Measurements from ENCODE around the gene TMEM62. TPM values are rescaled to one million over a fixed set of nuclear protein-coding genes. Genes with fewer than 3 reads are reported as not detected.

Gene TMEM62
- total RNA-seq, 4 donors from 2014 or later = 21.5 to 32.0 (median 25.4) TPM

DNA sequence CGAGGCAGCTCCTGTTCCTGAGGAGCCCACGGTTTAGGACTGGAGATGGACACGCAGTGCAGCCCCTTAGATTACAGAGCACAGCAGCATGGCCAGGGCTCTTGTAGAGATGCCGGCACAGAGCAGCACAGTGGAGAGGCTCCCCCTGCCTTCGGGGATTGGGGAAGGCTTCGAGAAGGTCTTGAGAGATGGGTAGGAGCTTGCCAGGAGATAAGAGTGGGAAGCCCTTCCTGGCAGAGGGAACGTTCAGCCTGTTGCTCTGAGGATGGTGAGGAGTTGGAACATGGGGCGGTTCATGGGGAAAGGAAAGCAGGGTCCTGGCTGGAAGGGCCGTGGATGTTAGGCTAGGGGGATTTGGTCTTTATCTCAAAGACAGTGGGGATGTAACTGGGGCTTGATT is 77.4 kb downstream of the TMEM62 start:
- no peak for TF ChIP-seq POLR2A (IDR thresholded peaks at IDR 0.05; ENCODE audit: low read depth)
- TF ChIP-seq POLR2AphosphoS5 (IDR thresholded peaks at IDR 0.05) = no peak
- TF ChIP-seq EP300 (IDR thresholded peaks at IDR 0.05) = no peak
- TF ChIP-seq, protein P1, sequence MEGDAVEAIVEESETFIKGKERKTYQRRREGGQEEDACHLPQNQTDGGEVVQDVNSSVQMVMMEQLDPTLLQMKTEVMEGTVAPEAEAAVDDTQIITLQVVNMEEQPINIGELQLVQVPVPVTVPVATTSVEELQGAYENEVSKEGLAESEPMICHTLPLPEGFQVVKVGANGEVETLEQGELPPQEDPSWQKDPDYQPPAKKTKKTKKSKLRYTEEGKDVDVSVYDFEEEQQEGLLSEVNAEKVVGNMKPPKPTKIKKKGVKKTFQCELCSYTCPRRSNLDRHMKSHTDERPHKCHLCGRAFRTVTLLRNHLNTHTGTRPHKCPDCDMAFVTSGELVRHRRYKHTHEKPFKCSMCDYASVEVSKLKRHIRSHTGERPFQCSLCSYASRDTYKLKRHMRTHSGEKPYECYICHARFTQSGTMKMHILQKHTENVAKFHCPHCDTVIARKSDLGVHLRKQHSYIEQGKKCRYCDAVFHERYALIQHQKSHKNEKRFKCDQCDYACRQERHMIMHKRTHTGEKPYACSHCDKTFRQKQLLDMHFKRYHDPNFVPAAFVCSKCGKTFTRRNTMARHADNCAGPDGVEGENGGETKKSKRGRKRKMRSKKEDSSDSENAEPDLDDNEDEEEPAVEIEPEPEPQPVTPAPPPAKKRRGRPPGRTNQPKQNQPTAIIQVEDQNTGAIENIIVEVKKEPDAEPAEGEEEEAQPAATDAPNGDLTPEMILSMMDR (IDR thresholded peaks at IDR 0.05) = no peak
- Histone ChIP-seq H3K27me3 (peaks cover 0 to 32% (median 0%) of the 10 kb centered on the region in 4 donors), H3K9me3 (no peaks in the 10 kb centered on the region), H3K36me3 (no peaks in the 10 kb centered on the region), H3K4me1 (no peaks in the 10 kb centered on the region), H3K4me3 (no peak overlapping the region), H3K27ac (replicated peaks in 1 of 4) (no peak overlapping the region)
- peak; percentile 83 for DNase-seq (ENCODE audit: extremely low spot score)
- WGBS = 85% methylated on average over 8 of the region's 9 CpGs
- intact Hi-C loops (cut with DNase I) = no loop called here

DNA sequence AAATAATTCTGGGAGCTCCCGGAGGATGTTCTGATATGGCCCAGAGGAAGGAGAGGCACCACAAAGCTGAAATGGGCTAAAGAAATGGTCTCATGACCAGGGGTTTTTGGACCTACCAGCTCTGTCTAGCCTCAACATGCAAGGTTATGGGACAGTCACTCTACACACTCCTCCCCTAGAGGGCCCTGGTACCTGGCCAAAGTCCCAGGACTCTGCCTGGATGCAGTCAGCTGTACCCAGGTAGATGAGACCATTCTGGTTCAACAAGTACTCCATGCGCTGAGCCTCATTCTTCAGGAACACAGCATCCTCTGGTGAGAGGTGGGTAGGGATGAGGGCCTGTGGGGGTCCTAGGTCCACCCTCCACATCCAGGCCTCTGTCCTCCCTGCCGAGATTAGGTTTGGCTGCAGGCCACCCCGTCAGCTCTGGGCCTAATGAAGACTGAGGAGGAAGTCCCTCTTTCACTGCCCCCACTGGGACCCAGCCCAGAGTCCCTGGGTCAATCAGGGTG is 77.9 kb downstream of the TMEM62 start:
- Histone ChIP-seq H3K36me3 (no peaks in the 10 kb centered on the region), H3K9me3 (no peaks in the 10 kb centered on the region), H3K27me3 (peaks cover 0 to 32% (median 0%) of the 10 kb centered on the region in 4 donors), H3K27ac (replicated peaks in 1 of 4) (no peak overlapping the region), H3K4me1 (no peaks in the 10 kb centered on the region), H3K4me3 (no peak overlapping the region)
- TF ChIP-seq POLR2AphosphoS5 (IDR thresholded peaks at IDR 0.05) = no peak
- TF ChIP-seq EP300 (IDR thresholded peaks at IDR 0.05) = no peak
- TF ChIP-seq, protein P1 (IDR thresholded peaks at IDR 0.05) = no peak
- TF ChIP-seq POLR2A (IDR thresholded peaks at IDR 0.05; ENCODE audit: low read depth) = no peak
- DNase-seq (ENCODE audit: extremely low spot score) = no peak
- intact Hi-C loops (cut with DNase I) = no loop called here
- WGBS = 54% methylated on average over 3 of the region's 4 CpGs

DNA sequence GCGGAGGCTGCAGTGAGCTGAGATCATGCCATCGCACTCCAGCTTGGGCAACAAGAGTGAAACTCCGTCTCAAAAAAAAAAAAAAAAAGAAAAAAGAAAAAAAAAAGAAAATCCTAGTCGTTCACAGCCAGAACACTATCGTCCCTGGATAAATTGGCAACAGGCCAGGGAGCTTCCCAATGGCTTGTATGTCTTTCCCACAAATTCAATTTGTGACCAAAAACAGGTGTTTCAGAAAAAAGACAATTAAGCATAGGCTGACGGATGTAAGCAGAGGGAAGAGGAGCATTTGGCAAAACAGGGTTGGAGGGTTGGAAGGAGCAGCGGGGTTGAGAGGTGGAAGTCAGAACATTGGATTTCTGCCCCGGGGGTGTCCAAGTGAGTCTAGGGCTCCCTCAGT is 78.9 kb downstream of the TMEM62 start:
- H3K4me3 ChIP-seq = no peak overlapping the region
- no peaks in the 10 kb centered on the region for H3K36me3 ChIP-seq
- no peak overlapping the region for H3K27ac ChIP-seq (replicated peaks in 1 of 4)
- intact Hi-C loops (cut with DNase I) = no loop called here
- H3K27me3 ChIP-seq = peaks cover 0 to 32% (median 0%) of the 10 kb centered on the region in 4 donors
- no peaks in the 10 kb centered on the region for H3K4me1 ChIP-seq
- 76% methylated on average over 8 of the region's 8 CpGs for WGBS
- H3K9me3 ChIP-seq = no peaks in the 10 kb centered on the region
- DNase-seq (ENCODE audit: extremely low spot score) = no peak
- TF ChIP-seq, protein P1 (IDR thresholded peaks at IDR 0.05) = no peak
- TF ChIP-seq EP300 (IDR thresholded peaks at IDR 0.05) (no peak), POLR2A (IDR thresholded peaks at IDR 0.05; ENCODE audit: low read depth) (no peak), POLR2AphosphoS5 (IDR thresholded peaks at IDR 0.05) (no peak)

DNA sequence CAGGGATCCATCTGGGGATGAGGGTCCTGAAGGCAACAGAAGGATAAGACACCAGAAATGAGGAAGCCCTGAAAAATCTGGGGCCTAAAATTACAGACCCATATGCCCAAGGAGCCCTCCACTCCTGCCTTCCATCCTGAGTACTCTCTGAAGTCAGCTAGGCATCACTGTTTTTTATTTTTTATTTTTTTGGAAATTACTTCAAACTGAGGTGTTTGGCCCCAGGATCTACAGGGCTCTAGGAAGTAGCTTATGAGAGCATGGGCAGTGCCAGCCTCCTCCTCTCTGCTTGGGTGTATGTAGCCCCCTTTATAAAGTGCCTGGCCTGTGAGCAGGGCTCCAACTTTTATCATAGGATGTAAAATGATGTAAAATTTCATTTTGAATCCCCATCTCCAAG is 79.6 kb downstream of the TMEM62 start:
- TF ChIP-seq, protein P1 (IDR thresholded peaks at IDR 0.05) = no peak
- no peak for TF ChIP-seq EP300 (IDR thresholded peaks at IDR 0.05)
- TF ChIP-seq POLR2AphosphoS5 (IDR thresholded peaks at IDR 0.05) = no peak
- TF ChIP-seq POLR2A (IDR thresholded peaks at IDR 0.05; ENCODE audit: low read depth) = no peak
- Histone ChIP-seq H3K27ac (replicated peaks in 1 of 4) (no peak overlapping the region), H3K36me3 (no peaks in the 10 kb centered on the region), H3K27me3 (peaks cover 0 to 30% (median 0%) of the 10 kb centered on the region in 4 donors), H3K9me3 (no peaks in the 10 kb centered on the region), H3K4me1 (no peaks in the 10 kb centered on the region), H3K4me3 (no peak overlapping the region)
- intact Hi-C loops (cut with DNase I) = no loop called here
- DNase-seq (ENCODE audit: extremely low spot score) = peak; percentile 77

DNA sequence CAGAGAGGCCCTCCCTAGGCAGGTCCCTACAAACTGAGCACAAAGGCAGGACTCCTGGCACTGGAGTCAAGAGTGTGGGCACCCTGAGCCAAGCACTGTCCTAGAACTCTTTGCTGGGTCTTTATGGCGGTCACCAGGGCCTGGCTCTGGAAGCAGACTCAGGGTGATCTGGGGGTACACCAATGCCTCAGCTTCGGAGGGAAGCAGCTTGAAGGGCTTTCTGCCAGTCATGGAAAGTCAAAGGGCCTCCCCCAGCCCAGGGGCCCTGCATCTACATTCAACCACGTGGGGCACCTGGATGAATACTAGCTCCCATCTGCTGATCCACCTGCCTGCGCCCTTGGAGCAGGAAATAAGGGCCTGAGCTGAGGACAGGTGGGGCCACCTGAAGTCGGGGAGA is 80.1 kb downstream of the TMEM62 start:
- TF ChIP-seq, protein P1 (IDR thresholded peaks at IDR 0.05) = no peak
- TF ChIP-seq POLR2AphosphoS5 (IDR thresholded peaks at IDR 0.05) (no peak), EP300 (IDR thresholded peaks at IDR 0.05) (no peak), POLR2A (IDR thresholded peaks at IDR 0.05; ENCODE audit: low read depth) (no peak)
- no peaks in the 10 kb centered on the region for H3K9me3 ChIP-seq
- no peaks in the 10 kb centered on the region for H3K36me3 ChIP-seq
- H3K4me1 ChIP-seq = no peaks in the 10 kb centered on the region
- 84% methylated on average over 2 of the region's 5 CpGs for WGBS
- H3K4me3 ChIP-seq = no peak overlapping the region
- peaks cover 0 to 26% (median 0%) of the 10 kb centered on the region in 4 donors for H3K27me3 ChIP-seq
- no peak overlapping the region for H3K27ac ChIP-seq (replicated peaks in 1 of 4)
- intact Hi-C loops (cut with DNase I) = no loop called here
- no peak for DNase-seq (ENCODE audit: extremely low spot score)

Measured in esophagus muscularis mucosa (tissue), 4 donors.